ENCODE measurements around the gene TMEM233.

- TF ChIP-seq CTCF (IDR thresholded peaks at IDR 0.05; ENCODE audit: borderline replicate concordance, extremely low read depth, low read length, poor library complexity, severe bottlenecking), result no peak
- no peak for TF ChIP-seq EZH2 (IDR thresholded peaks at IDR 0.05; ENCODE audit: borderline replicate concordance, low read depth, low read length, severe bottlenecking)
These were observed 17.3 kb upstream of the TMEM233 start for GRCh38 chr12:119576118-119576810.

Data from DND-41 (cell line).